IMR-90 (cell line): Measurements from ENCODE around the gene CCDC38.

ENCODE experiments used
- BHLHE40 ChIP-seq: fragments of 150-350 bp; IDR thresholded peaks from 2 replicates; pipeline ENCODE4 v1.6.1; 2016; ENCODE audit warnings: mild to moderate bottlenecking, low read depth, low read length
- CEBPB ChIP-seq: IDR thresholded peaks from 2 replicates; pipeline ENCODE4 v1.6.1; 2012; ENCODE audit warnings: low read depth, low read length, improper control_type of control experiment
- CHD1 ChIP-seq: IDR thresholded peaks from 2 replicates; pipeline ENCODE4 v1.6.1; 2012; ENCODE audit warnings: low read depth, low read length, improper control_type of control experiment
- CTCF ChIP-seq: conservative IDR thresholded peaks from 2 replicates; pipeline ENCODE4 v1.5.1; 2012; ENCODE audit warnings: mild to moderate bottlenecking, low read depth, low read length, improper control_type of control experiment
- ELK1 ChIP-seq: fragments of 150-350 bp; IDR thresholded peaks from 2 replicates; pipeline ENCODE4 v1.6.1; 2016; ENCODE audit warnings: low read depth, mild to moderate bottlenecking, low read length, moderate library complexity, borderline replicate concordance
- FOS ChIP-seq: fragments of 150-350 bp; IDR thresholded peaks from 2 replicates; pipeline ENCODE4 v1.6.1; 2016; ENCODE audit warnings: low read depth, low read length
- MAFK ChIP-seq: IDR thresholded peaks from 2 replicates; pipeline ENCODE4 v1.6.1; 2012; ENCODE audit warnings: low read depth, low read length, improper control_type of control experiment
- MAZ ChIP-seq: IDR thresholded peaks from 2 replicates; pipeline ENCODE4 v1.6.1; 2012; ENCODE audit warnings: low read depth, mild to moderate bottlenecking, low read length, improper control_type of control experiment, moderate library complexity, borderline replicate concordance
- MXI1 ChIP-seq: IDR thresholded peaks from 2 replicates; pipeline ENCODE4 v1.6.1; 2012; ENCODE audit warnings: low read depth, mild to moderate bottlenecking, low read length, moderate library complexity, borderline replicate concordance
- POLR2A ChIP-seq: IDR thresholded peaks from 2 replicates; pipeline ENCODE4 v1.6.1; 2012; ENCODE audit warnings: mild to moderate bottlenecking, low read depth, low read length
- RAD21 ChIP-seq: IDR thresholded peaks from 2 replicates; pipeline ENCODE4 v1.6.1; 2012; ENCODE audit warnings: low read length, improper control_type of control experiment
- RCOR1 ChIP-seq: IDR thresholded peaks from 2 replicates; pipeline ENCODE4 v1.6.1; 2012; ENCODE audit warnings: mild to moderate bottlenecking, low read length, improper control_type of control experiment; ENCODE audit not compliant: insufficient replicate concordance
- SMC3 ChIP-seq: fragments of 150-350 bp; IDR thresholded peaks from 2 replicates; pipeline ENCODE4 v1.6.1; 2016; ENCODE audit warnings: low read depth, mild to moderate bottlenecking, antibody characterized with exemption, low read length, moderate library complexity
- USF2 ChIP-seq: fragments of 150-350 bp; IDR thresholded peaks from 2 replicates; pipeline ENCODE4 v1.6.1; 2017; ENCODE audit warnings: mild to moderate bottlenecking, antibody characterized with exemption, low read length, low read depth

GRCh38 chr12:95830335-95831089, 111.9 kb downstream of the CCDC38 start:
- no peak for TF ChIP-seq MAFK
- no peak for TF ChIP-seq CEBPB
- no peak for TF ChIP-seq CTCF
- no peak for TF ChIP-seq MAZ
- TF ChIP-seq POLR2A: no peak
- TF ChIP-seq BHLHE40: no peak
- TF ChIP-seq USF2: no peak
- TF ChIP-seq SMC3: no peak
- no peak for TF ChIP-seq MXI1
- no peak for TF ChIP-seq CHD1
- TF ChIP-seq FOS: no peak
- TF ChIP-seq RAD21: no peak
- TF ChIP-seq RCOR1: no peak
- TF ChIP-seq ELK1: no peak
